BJ (cell line): ENCODE measurements around the gene TKTL1. TPM values are rescaled to one million over a fixed set of nuclear protein-coding genes. Genes with fewer than 3 reads are reported as not detected.
"Not testable (repeated sequence)": the region's sequence is repeated elsewhere in the genome, so short reads cannot be mapped to it uniquely, and the experiment has no call there.

Source experiments
- CTCF ChIA-PET: fragments of 350-600 bp; formaldehyde crosslinking; extraction: SDS; loops from one replicate; lab custom pipeline; 2021; ENCODE audit warnings: antibody characterized with exemption, inconsistent platforms; lab: Yijun Ruan, JAX
- POLR2A ChIA-PET: fragments of 300-600 bp; sonication (Branson Sonifier 250); formaldehyde crosslinking; extraction: SDS; loops from one replicate; lab custom pipeline; 2021; ENCODE audit warnings: antibody characterized with exemption; lab: Charles Lee
- DNase-seq: peaks from one replicate; pipeline ENCODE4 v3.0.0-alpha.2; 2011; ENCODE audit warnings: low read depth
- H3K27me3 ChIP-seq: 2 replicates; pipeline ENCODE4 v1.6.0; 2011; ENCODE audit warnings: low read length; ENCODE audit not compliant: control insufficient read depth, insufficient read depth
- H3K36me3 ChIP-seq: 2 replicates; pipeline ENCODE4 v1.5.1; 2011; ENCODE audit warnings: low read length; ENCODE audit not compliant: control insufficient read depth, insufficient read depth
- H3K4me3 ChIP-seq: 2 replicates; pipeline ENCODE4 v1.5.1; 2011; ENCODE audit warnings: low read depth, mild to moderate bottlenecking, control low read depth, low read length
- polyA minus RNA-seq: library from RNA; depleted of rRNA, polyadenylated mRNA; stranded (reverse); fragments of >200 nt; gene quantifications from 2 replicates; pipeline ENCODE4 v1.2.3, GENCODE V29; 2011; rRNA and poly(A)+ RNA removed
- polyA plus RNA-seq: library from polyadenylated mRNA; depleted of rRNA; stranded (reverse); fragments of >200 nt; gene quantifications from 2 replicates; pipeline ENCODE4 v1.2.3, GENCODE V29; 2011; rRNA removed
- TF ChIP-seq, protein P1 (sequence below): IDR thresholded peaks from 2 replicates; pipeline ENCODE4 v1.5.1; 2011; ENCODE audit warnings: low read depth, mild to moderate bottlenecking, control low read depth, inconsistent platforms, low read length, moderate library complexity; ENCODE audit not compliant: insufficient read depth

The TKTL1 gene, protein sequence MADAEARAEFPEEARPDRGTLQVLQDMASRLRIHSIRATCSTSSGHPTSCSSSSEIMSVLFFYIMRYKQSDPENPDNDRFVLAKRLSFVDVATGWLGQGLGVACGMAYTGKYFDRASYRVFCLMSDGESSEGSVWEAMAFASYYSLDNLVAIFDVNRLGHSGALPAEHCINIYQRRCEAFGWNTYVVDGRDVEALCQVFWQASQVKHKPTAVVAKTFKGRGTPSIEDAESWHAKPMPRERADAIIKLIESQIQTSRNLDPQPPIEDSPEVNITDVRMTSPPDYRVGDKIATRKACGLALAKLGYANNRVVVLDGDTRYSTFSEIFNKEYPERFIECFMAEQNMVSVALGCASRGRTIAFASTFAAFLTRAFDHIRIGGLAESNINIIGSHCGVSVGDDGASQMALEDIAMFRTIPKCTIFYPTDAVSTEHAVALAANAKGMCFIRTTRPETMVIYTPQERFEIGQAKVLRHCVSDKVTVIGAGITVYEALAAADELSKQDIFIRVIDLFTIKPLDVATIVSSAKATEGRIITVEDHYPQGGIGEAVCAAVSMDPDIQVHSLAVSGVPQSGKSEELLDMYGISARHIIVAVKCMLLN
- polyA plus RNA-seq (not detected in 2 replicates), polyA minus RNA-seq (not detected in 2 replicates)

DNA sequence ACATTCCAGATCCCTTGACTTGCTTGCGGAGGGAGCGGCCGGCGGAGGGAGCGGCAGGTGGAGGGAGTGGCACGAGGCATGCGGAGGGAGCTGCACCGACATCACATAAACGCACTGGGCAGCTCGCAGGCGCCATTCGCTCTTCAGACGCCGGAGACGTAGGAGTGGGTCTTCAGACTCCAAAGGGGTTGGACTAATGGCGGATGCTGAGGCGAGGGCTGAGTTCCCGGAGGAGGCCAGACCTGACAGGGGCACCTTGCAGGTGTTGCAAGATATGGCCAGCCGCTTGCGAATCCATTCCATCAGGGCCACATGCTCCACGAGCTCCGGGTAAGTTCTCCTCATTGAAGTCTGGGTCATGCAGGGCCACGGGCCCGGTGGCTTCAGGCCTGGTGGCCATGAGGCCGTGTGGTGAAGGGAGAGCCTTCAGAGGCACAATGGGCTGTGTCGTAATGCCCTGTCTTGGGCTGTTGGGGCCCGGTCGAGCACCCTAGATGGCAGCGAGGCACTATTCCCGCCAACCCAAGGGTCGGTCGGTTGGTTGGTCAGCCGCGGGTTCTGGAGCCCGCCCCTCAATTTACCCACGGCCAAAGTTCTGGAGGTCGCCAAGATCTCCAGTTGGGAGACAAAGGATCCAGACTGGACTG lies at the start of gene TKTL1:
TKTL1 (plus strand) TSS at position 132 of the 647 bp plus-strand sequence; CDS start at position 197, 65 bp downstream.
- Histone ChIP-seq H3K27me3 (no peaks in the 10 kb centered on the region), H3K36me3 (no peaks in the 10 kb centered on the region), H3K4me3 (no peak within 1 kb of the TSS)
- ChIA-PET CTCF (interaction anchor here (0.7 kb wide), 1 partner anchor 197 kb away, joined by 3 read pairs; no protein-coding TSS in a partner anchor), POLR2A (no interaction called here)
- DNase-seq: no peak
- TF ChIP-seq, protein P1, sequence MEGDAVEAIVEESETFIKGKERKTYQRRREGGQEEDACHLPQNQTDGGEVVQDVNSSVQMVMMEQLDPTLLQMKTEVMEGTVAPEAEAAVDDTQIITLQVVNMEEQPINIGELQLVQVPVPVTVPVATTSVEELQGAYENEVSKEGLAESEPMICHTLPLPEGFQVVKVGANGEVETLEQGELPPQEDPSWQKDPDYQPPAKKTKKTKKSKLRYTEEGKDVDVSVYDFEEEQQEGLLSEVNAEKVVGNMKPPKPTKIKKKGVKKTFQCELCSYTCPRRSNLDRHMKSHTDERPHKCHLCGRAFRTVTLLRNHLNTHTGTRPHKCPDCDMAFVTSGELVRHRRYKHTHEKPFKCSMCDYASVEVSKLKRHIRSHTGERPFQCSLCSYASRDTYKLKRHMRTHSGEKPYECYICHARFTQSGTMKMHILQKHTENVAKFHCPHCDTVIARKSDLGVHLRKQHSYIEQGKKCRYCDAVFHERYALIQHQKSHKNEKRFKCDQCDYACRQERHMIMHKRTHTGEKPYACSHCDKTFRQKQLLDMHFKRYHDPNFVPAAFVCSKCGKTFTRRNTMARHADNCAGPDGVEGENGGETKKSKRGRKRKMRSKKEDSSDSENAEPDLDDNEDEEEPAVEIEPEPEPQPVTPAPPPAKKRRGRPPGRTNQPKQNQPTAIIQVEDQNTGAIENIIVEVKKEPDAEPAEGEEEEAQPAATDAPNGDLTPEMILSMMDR: no peak

DNA sequence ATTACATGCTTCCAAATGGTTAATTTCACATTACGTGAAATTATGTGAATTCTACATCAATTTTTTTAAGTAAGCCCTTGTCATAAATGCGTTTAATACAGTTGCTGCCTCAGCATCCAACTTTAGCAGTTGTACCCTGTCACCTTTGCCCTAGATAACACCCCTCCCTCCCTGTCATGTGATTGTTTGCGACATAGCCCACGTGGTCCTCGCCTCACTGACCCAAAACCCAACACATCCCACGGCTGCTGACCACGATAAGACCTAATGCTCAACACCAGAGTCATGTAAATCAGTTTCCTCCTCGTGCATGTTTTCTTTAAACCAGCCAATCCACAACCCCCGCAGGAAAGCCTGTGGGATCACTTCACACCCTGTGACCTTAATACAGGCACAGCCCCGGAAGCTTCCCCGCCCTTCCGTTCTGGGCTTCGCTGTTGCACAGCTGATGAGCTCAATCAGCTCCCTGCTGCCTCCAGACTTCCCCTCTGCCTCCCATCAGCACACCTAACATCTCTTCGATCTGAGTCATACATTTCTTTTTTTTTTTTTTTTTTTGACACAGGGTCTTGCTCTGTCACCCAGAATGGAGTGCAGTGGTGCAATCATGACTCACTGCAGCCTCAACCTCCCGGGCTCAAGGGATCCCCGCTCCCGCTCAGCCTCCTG lies 48.1 kb upstream of the TKTL1 start:
- DNase-seq, CTCF ChIA-PET, H3K36me3 ChIP-seq, H3K4me3 ChIP-seq, H3K27me3 ChIP-seq, POLR2A ChIA-PET: not testable (repeated sequence)

DNA sequence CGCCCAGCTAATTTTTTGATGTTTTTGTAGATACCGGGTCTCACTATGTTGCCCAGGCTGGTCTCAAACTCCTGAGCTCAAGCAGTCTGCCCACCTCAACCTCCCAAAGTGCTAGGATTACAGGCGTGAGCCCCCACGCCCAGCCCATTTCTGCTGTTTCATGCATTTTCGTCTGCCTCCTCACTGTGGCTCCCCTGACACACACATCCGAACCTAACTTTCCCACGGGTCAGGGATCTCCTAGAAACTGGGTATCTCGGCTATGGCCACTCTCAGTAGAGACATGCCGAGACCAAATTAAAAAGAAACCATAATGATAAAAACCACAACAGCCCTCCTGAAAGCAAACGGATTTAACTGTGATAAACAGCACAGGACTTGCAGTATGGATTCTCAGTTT lies 47.5 kb upstream of the TKTL1 start:
- H3K4me3 ChIP-seq, POLR2A ChIA-PET, H3K27me3 ChIP-seq, CTCF ChIA-PET, H3K36me3 ChIP-seq, DNase-seq: not testable (repeated sequence)

DNA sequence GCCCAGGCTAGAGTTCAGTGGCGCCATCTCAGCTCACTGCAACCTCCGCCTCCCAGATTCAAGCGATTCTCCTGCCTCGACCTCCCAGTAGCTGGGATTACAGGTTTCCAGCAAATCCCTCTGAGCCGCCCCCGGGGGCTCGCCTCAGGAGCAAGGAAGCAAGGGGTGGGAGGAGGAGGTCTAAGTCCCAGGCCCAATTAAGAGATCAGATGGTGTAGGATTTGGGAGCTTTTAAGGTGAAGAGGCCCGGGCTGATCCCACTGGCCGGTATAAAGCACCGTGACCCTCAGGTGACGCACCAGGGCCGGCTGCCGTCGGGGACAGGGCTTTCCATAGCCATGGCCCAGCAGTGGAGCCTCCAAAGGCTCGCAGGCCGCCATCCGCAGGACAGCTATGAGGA lies 38.3 kb upstream of the TKTL1 start, which contains the start of gene OPN1MW3:
OPN1MW3 (plus strand) TSS at position 301 of the 400 bp plus-strand sequence; CDS start at position 339, 38 bp downstream.
- CTCF ChIA-PET, POLR2A ChIA-PET, H3K36me3 ChIP-seq, H3K27me3 ChIP-seq, H3K4me3 ChIP-seq, DNase-seq: not testable (repeated sequence)

DNA sequence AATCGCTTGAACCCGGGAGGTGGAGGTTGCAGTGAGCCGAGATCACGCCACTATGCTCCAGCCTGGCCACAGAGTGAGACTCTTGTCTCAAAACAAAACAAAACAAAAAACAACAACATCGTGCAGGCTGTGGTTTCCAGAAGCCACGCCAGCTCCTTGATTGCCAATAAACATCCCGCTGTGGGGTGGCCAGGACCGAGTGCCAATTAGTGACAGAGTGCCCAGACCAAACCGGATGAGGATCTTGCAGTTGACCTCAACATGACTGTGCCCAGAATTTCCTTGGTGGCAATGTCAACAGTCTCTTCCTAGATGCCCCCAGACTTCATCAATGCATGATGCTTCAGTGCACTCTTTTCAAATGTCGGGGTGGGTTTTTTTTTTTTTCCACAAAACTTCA lies 36.9 kb upstream of the TKTL1 start:
- POLR2A ChIA-PET, H3K27me3 ChIP-seq, CTCF ChIA-PET, H3K4me3 ChIP-seq, H3K36me3 ChIP-seq, DNase-seq: not testable (repeated sequence)

DNA sequence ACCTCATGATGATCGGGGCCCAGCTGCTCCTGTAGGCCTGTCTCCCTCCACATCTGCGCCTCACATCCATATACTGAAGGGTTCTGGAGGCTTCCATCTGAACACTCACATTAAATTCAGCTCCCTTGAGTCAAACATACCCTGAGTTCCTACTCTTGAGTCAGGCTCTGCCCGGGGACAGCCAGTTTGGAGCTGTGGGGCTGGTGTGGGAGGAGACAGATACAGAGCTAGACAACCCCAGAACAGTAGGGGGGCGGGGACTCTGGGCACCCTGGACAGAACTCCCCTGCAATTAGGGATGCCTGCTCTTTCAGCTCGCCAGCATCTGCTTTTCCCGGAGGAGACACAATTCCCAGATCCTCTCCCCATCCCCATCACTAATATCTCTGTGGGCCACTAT lies 32.5 kb upstream of the TKTL1 start:
- H3K27me3 ChIP-seq, CTCF ChIA-PET, POLR2A ChIA-PET, H3K4me3 ChIP-seq, H3K36me3 ChIP-seq, DNase-seq: not testable (repeated sequence)

DNA sequence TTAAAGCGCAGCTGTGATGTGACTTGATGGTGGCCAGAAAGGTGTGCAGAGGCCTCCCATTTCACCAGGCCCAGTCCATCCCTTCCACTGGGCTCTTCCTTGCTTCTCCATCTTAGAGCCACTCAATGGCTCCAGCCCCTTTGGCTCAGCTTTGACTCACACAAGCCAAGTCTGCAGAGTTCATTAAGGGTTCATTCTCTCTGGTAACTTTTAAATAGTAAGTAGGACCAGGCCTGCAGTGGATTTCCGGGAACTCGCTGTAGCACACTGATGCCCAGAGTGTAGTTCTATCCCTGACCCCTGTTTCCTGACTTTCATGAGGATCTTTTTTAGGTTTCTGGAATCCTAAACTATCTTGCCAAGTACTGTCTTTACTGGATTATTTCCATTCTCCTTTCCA lies 26.4 kb upstream of the TKTL1 start:
- CTCF ChIA-PET, DNase-seq, H3K36me3 ChIP-seq, H3K4me3 ChIP-seq, POLR2A ChIA-PET, H3K27me3 ChIP-seq: not testable (repeated sequence)

DNA sequence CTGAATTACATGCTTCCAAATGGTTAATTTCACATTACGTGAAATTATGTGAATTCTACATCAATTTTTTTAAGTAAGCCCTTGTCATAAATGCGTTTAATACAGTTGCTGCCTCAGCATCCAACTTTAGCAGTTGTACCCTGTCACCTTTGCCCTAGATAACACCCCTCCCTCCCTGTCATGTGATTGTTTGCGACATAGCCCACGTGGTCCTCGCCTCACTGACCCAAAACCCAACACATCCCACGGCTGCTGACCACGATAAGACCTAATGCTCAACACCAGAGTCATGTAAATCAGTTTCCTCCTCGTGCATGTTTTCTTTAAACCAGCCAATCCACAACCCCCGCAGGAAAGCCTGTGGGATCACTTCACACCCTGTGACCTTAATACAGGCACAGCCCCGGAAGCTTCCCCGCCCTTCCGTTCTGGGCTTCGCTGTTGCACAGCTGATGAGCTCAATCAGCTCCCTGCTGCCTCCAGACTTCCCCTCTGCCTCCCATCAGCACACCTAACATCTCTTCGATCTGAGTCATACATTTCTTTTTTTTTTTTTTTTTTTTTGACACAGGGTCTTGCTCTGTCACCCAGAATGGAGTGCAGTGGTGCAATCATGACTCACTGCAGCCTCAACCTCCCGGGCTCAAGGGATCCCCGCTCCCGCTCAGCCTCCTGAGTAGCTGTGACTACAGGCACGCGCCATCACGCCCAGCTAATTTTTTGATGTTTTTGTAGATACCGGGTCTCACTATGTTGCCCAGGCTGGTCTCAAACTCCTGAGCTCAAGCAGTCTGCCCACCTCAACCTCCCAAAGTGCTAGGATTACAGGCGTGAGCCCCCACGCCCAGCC lies 10.9 kb upstream of the TKTL1 start:
- H3K36me3 ChIP-seq, POLR2A ChIA-PET, CTCF ChIA-PET, H3K4me3 ChIP-seq, DNase-seq, H3K27me3 ChIP-seq: not testable (repeated sequence)

DNA sequence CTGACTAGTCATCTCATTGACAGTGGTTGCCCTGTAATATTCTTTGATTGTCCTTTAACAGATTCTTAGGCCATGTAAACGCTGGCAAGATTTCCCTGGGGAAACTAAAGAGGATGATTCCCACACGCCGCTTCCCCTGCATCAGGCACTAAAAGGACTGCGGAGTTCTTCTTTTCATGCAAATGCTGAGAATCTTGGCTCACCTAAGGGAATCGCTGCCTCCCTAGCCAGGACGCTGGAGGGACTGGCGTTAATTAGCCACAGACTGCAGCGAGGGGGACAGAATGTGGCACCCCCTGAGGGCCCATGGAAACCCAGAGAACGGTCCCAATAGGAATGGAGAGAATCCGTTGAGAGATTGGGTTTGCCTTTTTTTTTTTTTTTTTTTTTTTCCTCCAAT lies 9.2 kb upstream of the TKTL1 start:
- H3K4me3 ChIP-seq, DNase-seq, POLR2A ChIA-PET, H3K36me3 ChIP-seq, CTCF ChIA-PET, H3K27me3 ChIP-seq: not testable (repeated sequence)
